K562 (cell line): ENCODE data around the gene LRMDA. TPM values are rescaled to one million over a fixed set of nuclear protein-coding genes. Genes with fewer than 3 reads are reported as not detected.

Source experiments
- ATAC-seq: fragments of 200-7000 bp; cut with Tn5 transposase; 3 replicates; pipeline ENCODE4 v1.9.1; 2020; ENCODE audit warnings: moderate library complexity
- BruUV-seq: library from RNA; stranded (reverse); fragments of 400-500 nt; replicated peaks from 2 replicates; lab custom pipeline; 2021; lab: Mats Ljungman, UMichigan
- CTCF ChIA-PET: fragments of 300-600 bp; formaldehyde crosslinking; extraction: SDS; loops from one replicate; lab custom pipeline; 2021; ENCODE audit warnings: low intra/inter-chr PET ratio; lab: Yijun Ruan, JAX
- POLR2A ChIA-PET: fragments of 300-600, 350-650 bp; sonication (Branson Sonifier 250); formaldehyde crosslinking; extraction: SDS; loops from one replicate; lab custom pipeline; 2021; ENCODE audit warnings: antibody characterized with exemption, inconsistent platforms; lab: Yijun Ruan, JAX
- DNase-seq, 4 experiments: peaks; one replicate each; pipeline versions ENCODE4 v3.0.0 to v3.0.0-alpha.2; 2011 to 2018; ENCODE audit warnings: low spot score in 3 of 4, mixed read lengths in 3 of 4; ENCODE audit errors: extremely low read depth in 1 of 4
- FAIRE-seq: peaks from 2 replicates; lab custom pipeline; 2011; peaks lifted over from hg19 to GRCh38; lab: Jason Lieb, UNC
- H2AFZ ChIP-seq: 2 replicates; pipeline ENCODE4 v1.6.0; 2011; ENCODE audit warnings: low read depth, low read length, control low read depth, inconsistent platforms
- H3K27ac ChIP-seq: fragments of 200-600 bp; 3 replicates; pipeline ENCODE4 v1.8.0; 2011; ENCODE audit warnings: low read depth, mild to moderate bottlenecking, control low read depth, inconsistent platforms, low read length, moderate library complexity, mixed read lengths; ENCODE audit errors: extremely low read depth
- H3K27me3 ChIP-seq, 2 experiments: fragments of 300-600 bp in 1 of 2; 2 replicates in 1 of 2; 3 replicates in 1 of 2; pipeline versions ENCODE4 v1.6.0 to v1.8.0; 2011; ENCODE audit warnings: inconsistent platforms in 2 of 2, low read length in 2 of 2, mild to moderate bottlenecking in 1 of 2, mixed read lengths in 1 of 2, moderate library complexity in 1 of 2; ENCODE audit not compliant: control insufficient read depth in 2 of 2, insufficient read depth in 2 of 2
- H3K36me3 ChIP-seq: fragments of 300-600 bp; 3 replicates; pipeline ENCODE4 v1.8.0; 2011; ENCODE audit warnings: mild to moderate bottlenecking, low read length, inconsistent platforms; ENCODE audit not compliant: control insufficient read depth, insufficient read depth
- H3K4me1 ChIP-seq, 2 experiments: fragments of 200-600 bp in 1 of 2; replicated peaks in 1 of 2; 2 replicates in 1 of 2; 3 replicates in 1 of 2; pipeline versions ENCODE4 v1.5.1 to v1.8.0; 2011; ENCODE audit warnings: inconsistent platforms in 2 of 2, low read length in 2 of 2, mild to moderate bottlenecking in 1 of 2, mixed read lengths in 1 of 2, moderate library complexity in 1 of 2; ENCODE audit not compliant: control insufficient read depth in 2 of 2, insufficient read depth in 2 of 2
- H3K4me2 ChIP-seq: 2 replicates; pipeline ENCODE4 v1.6.1; 2011; ENCODE audit warnings: low read length, control low read depth, inconsistent platforms, mixed read lengths; ENCODE audit not compliant: insufficient read depth
- H3K4me3 ChIP-seq: fragments of 200-600 bp; sonication (generic), shearing (Covaris generic); 2 replicates; pipeline ENCODE4 v1.5.1; 2016; ENCODE audit warnings: control low read depth, inconsistent platforms
- H3K79me2 ChIP-seq: fragments of 200-600 bp; 3 replicates; pipeline ENCODE4 v1.8.0; 2011; ENCODE audit warnings: low read length, inconsistent platforms; ENCODE audit not compliant: control insufficient read depth, insufficient read depth
- H3K9ac ChIP-seq, 2 experiments: 2 replicates each; pipeline versions ENCODE4 v1.6.0 to v1.6.1; 2011; ENCODE audit warnings: low read depth in 2 of 2, low read length in 2 of 2, control low read depth in 1 of 2, inconsistent platforms in 1 of 2, mild to moderate bottlenecking in 1 of 2, mixed read lengths in 1 of 2; ENCODE audit not compliant: insufficient read depth in 1 of 2
- H3K9me1 ChIP-seq: one replicate; pipeline ENCODE4 v1.6.0; 2011; ENCODE audit warnings: inconsistent platforms, mild to moderate bottlenecking, low read length, moderate library complexity; ENCODE audit not compliant: control insufficient read depth, insufficient read depth
- H3K9me3 ChIP-seq: replicated peaks from 2 replicates; pipeline ENCODE4 v1.5.1; 2011; ENCODE audit warnings: low read depth, low read length, inconsistent platforms; ENCODE audit not compliant: control insufficient read depth, insufficient read depth
- H4K20me1 ChIP-seq: replicated peaks from 2 replicates; pipeline ENCODE4 v1.6.1; 2011; ENCODE audit warnings: low read length, inconsistent platforms, mixed read lengths; ENCODE audit not compliant: control insufficient read depth, insufficient read depth
- GATAD2B ChIP-seq: fragments of 450-650 bp; IDR thresholded peaks from 2 replicates; pipeline ENCODE4 v1.6.1; 2017; ENCODE audit warnings: mild to moderate bottlenecking, borderline replicate concordance
- HMGN3 ChIP-seq: IDR thresholded peaks from 2 replicates; pipeline ENCODE4 v1.6.1; 2011; ENCODE audit warnings: borderline replicate concordance, low read depth, mild to moderate bottlenecking, mixed read lengths, low read length; ENCODE audit not compliant: insufficient read length; ENCODE audit errors: extremely low read depth
- PREB ChIP-seq: sonication (generic); formaldehyde crosslinking; IDR thresholded peaks from 2 replicates; pipeline ENCODE4 v1.8.1; 2023; ENCODE audit warnings: mild to moderate bottlenecking, missing genetic modification reagents
- PTBP1 ChIP-seq: fragments of 200-400 bp; formaldehyde crosslinking; IDR thresholded peaks from 2 replicates; pipeline ENCODE4 v1.6.1; 2017; ENCODE audit warnings: low read depth, low read length
- TEAD4 ChIP-seq, 2 experiments: sonication (generic) in 1 of 2; formaldehyde crosslinking in 1 of 2; IDR thresholded peaks; 2 replicates each; pipeline versions ENCODE4 v1.6.1 to v1.8.0; 2012 to 2022; ENCODE audit warnings: borderline replicate concordance in 1 of 2, inconsistent platforms in 1 of 2, low read length in 1 of 2, mild to moderate bottlenecking in 1 of 2, missing genetic modification reagents in 1 of 2
- ZMIZ1 ChIP-seq, 2 experiments: fragments of 150-350 bp in 1 of 2; IDR thresholded peaks; 2 replicates each; pipeline ENCODE4 v1.6.1; 2012 to 2016; ENCODE audit warnings: low read depth in 2 of 2, low read length in 2 of 2, mild to moderate bottlenecking in 1 of 2, moderate library complexity in 1 of 2
- ZNF407 ChIP-seq: fragments of 450-650 bp; IDR thresholded peaks from 2 replicates; pipeline ENCODE4 v1.6.1; 2016; ENCODE audit warnings: low read depth
- ZNF717 ChIP-seq: fragments of 250-450 bp; sonication (Bioruptor Pico); IDR thresholded peaks from 2 replicates; pipeline ENCODE4 v1.5.0; 2021
- ZNF75A ChIP-seq: fragments of 450-650 bp; formaldehyde crosslinking; IDR thresholded peaks from 2 replicates; pipeline ENCODE4 v1.4.0; 2020; ENCODE audit warnings: mild to moderate bottlenecking
- WGBS: fragments of 100-300 bp; shearing (Covaris generic); methylation state at CpG from one replicate; pipeline ENCODE4 v1.1.6; 2016; ENCODE audit warnings: low coverage, mixed read lengths; ENCODE audit not compliant: insufficient coverage; ENCODE audit errors: missing lambda C conversion rate; 5-methylcytosine and 5-hydroxymethylcytosine counted together
- in situ Hi-C: fragments of 300-500 bp; cut with MboI; formaldehyde crosslinking; loops from 4 replicates; pipeline ENCODE4 v1.15.0; 2018; ENCODE audit warnings: inconsistent platforms, mixed read lengths
- intact Hi-C: fragments of 100-400 bp; cut with micrococcal nuclease; formaldehyde crosslinking; loops from 2 replicates; pipeline ENCODE4 v1.14.2; 2022
- polyA plus RNA-seq, 8 experiments: library from polyadenylated mRNA; depleted of rRNA in 4 of 8; stranded (reverse) in 5 of 8; unstranded in 3 of 8; fragments of >200 nt; fragmentation: Nextera tagmentation in 2 of 8; fragmentation: Illumina TruSeq in 1 of 8; extraction: Ambion mirVana in 2 of 8; extraction: Trizol in 1 of 8; gene quantifications; 2 replicates each; pipeline versions ENCODE4 v1.2.1 to v1.2.3, GENCODE V29; 2011 to 2014; ENCODE audit warnings: inconsistent platforms in 1 of 8, missing spikeins in 1 of 8
- total RNA-seq, 7 experiments: library from RNA; depleted of rRNA in 6 of 7; stranded (reverse); fragments of >200 nt in 6 of 7; fragmentation: Illumina TruSeq in 2 of 7; extraction: Trizol in 2 of 7; gene quantifications; 2 replicates each; pipeline versions ENCODE4 v1.2.1 to v1.2.3, GENCODE V29; 2011 to 2021; ENCODE audit warnings: low replicate concordance in 1 of 7

Gene LRMDA
- total and polyA plus RNA-seq, 9 of the 15 experiments (the other 6 are each of a cell fraction or from before 2014, with no cell fraction given), result 0.25 TPM; not detected in 8

- intact Hi-C loops, result no loop called here
- no TSS peak for BruUV-seq
- no peak overlapping the region for H3K27ac ChIP-seq
- H3K36me3 ChIP-seq, result no peaks in the 10 kb centered on the region
- no peaks in the 10 kb centered on the region for H3K79me2 ChIP-seq
- H4K20me1 ChIP-seq, result no peaks in the 10 kb centered on the region
- CTCF ChIA-PET, result no interaction called here
- ATAC-seq (no peak), DNase-seq (no peak), FAIRE-seq (no peak)
- H3K4me2 ChIP-seq, result no peak overlapping the region
- no peak overlapping the region for H3K9ac ChIP-seq
- no peak overlapping the region for H2AFZ ChIP-seq
- H3K9me1 ChIP-seq, result no peaks in the 10 kb centered on the region
- H3K4me1 ChIP-seq, result no peaks in the 10 kb centered on the region
- POLR2A ChIA-PET, result interaction anchor here (0.7 kb wide), 1 partner anchor 1317 kb away, joined by 3 read pairs; no protein-coding TSS in a partner anchor
- 0% methylated on average over 2 of the region's 2 CpGs for WGBS
- H3K4me3 ChIP-seq, result no peak overlapping the region
- H3K9me3 ChIP-seq, result no peaks in the 10 kb centered on the region
- in situ Hi-C loops, result no loop called here
- no peaks in the 10 kb centered on the region for H3K27me3 ChIP-seq
- TF ChIP-seq ZNF717 (CRISPR knock-in tag) (no peak), ZNF407 (no peak), ZMIZ1 (IDR thresholded peaks at IDR 0.05; ENCODE audit: low read depth in 2 of 2, low read length in 2 of 2) (no peak), ZNF75A (CRISPR knock-in tag) (no peak), GATAD2B (no peak), TEAD4 (IDR thresholded peaks at IDR 0.05; ENCODE audit: low read length) (no peak), TEAD4 (CRISPR knock-in tag; IDR thresholded peaks at IDR 0.05; ENCODE audit: borderline replicate concordance) (no peak), HMGN3 (no peak), PREB (CRISPR knock-in tag) (no peak), PTBP1 (no peak)
Observed at GRCh38 chr10:75817198-75817597, 385.8 kb downstream of the LRMDA start.
